Measurements from ENCODE around the gene RCC2. TPM values are rescaled to one million over a fixed set of nuclear protein-coding genes. Genes with fewer than 3 reads are reported as not detected.
"Not testable (repeated sequence)": the region's sequence is repeated elsewhere in the genome, so short reads cannot be mapped to it uniquely, and the experiment has no call there.

Gene RCC2
- total RNA-seq, 1 donor from 2014 or later: 224 TPM

- H3K27ac Mint-ChIP-seq (ENCODE audit: unreplicated experiment): no peak overlapping the region
- H3K36me3 Mint-ChIP-seq (ENCODE audit: low read depth): peaks cover 18% of the 10 kb centered on the region
- TF ChIP-seq CTCF (conservative IDR thresholded peaks at IDR 0.05): no peak
Observed at GRCh38 chr1:17409391-17409811, 30.1 kb downstream of the RCC2 start.

GRCh38 chr1:17407786-17408514 lies 31.5 kb downstream of the RCC2 start:
- H3K27ac Mint-ChIP-seq (ENCODE audit: unreplicated experiment); H3K9me3 Mint-ChIP-seq; H3K27me3 Mint-ChIP-seq (ENCODE audit: low read depth); H3K4me1 Mint-ChIP-seq; DNase-seq (ENCODE audit: low read depth, low spot score): not testable (repeated sequence)
- H3K4me3 Mint-ChIP-seq: peak overlapping the region; percentile 34
- peaks cover 14% of the 10 kb centered on the region for H3K36me3 Mint-ChIP-seq (ENCODE audit: low read depth)

More at GRCh38 chr1:17409391-17409811, 30.1 kb downstream of the RCC2 start:
- DNase-seq (ENCODE audit: low read depth, low spot score): no peak
- Mint-ChIP-seq H3K9me3 (no peaks in the 10 kb centered on the region), H3K4me3 (no peak overlapping the region), H3K27me3 (ENCODE audit: low read depth) (no peaks in the 10 kb centered on the region), H3K4me1 (no peaks in the 10 kb centered on the region)

- not testable (repeated sequence) for H3K9me3 Mint-ChIP-seq; H3K4me1 Mint-ChIP-seq; DNase-seq (ENCODE audit: low read depth, low spot score); H3K4me3 Mint-ChIP-seq; H3K27me3 Mint-ChIP-seq (ENCODE audit: low read depth)
- H3K36me3 Mint-ChIP-seq (ENCODE audit: low read depth): peaks cover 13% of the 10 kb centered on the region
- H3K27ac Mint-ChIP-seq (ENCODE audit: unreplicated experiment): peak overlapping the region; percentile 78
Observed at GRCh38 chr1:17406760-17407475, 32.6 kb downstream of the RCC2 start.

GRCh38 chr1:17405898-17406759 lies 33.3 kb downstream of the RCC2 start:
- no peak overlapping the region for H3K27ac Mint-ChIP-seq (ENCODE audit: unreplicated experiment)

GRCh38 chr1:17404820-17405219 lies 34.7 kb downstream of the RCC2 start:
- no peaks in the 10 kb centered on the region for H3K27me3 Mint-ChIP-seq (ENCODE audit: low read depth)
- peaks cover 4% of the 10 kb centered on the region for H3K4me1 Mint-ChIP-seq
- no peak for TF ChIP-seq CTCF (conservative IDR thresholded peaks at IDR 0.05)
- no peak for DNase-seq (ENCODE audit: low read depth, low spot score)
- no peak overlapping the region for H3K27ac Mint-ChIP-seq (ENCODE audit: unreplicated experiment)
- no peak overlapping the region for H3K4me3 Mint-ChIP-seq
- H3K36me3 Mint-ChIP-seq (ENCODE audit: low read depth): peaks cover 10% of the 10 kb centered on the region
- no peaks in the 10 kb centered on the region for H3K9me3 Mint-ChIP-seq

More at GRCh38 chr1:17405898-17406759, 33.3 kb downstream of the RCC2 start:
- Mint-ChIP-seq H3K4me1 (no peaks in the 10 kb centered on the region), H3K9me3 (no peaks in the 10 kb centered on the region), H3K4me3 (peak overlapping the region; percentile 19), H3K27me3 (ENCODE audit: low read depth) (no peaks in the 10 kb centered on the region), H3K36me3 (ENCODE audit: low read depth) (peaks cover 13% of the 10 kb centered on the region)
- DNase-seq (ENCODE audit: low read depth, low spot score): peak; percentile 79
- peak; percentile 82 for TF ChIP-seq CTCF (conservative IDR thresholded peaks at IDR 0.05)

- no peak overlapping the region for H3K27ac Mint-ChIP-seq (ENCODE audit: unreplicated experiment)
- H3K36me3 Mint-ChIP-seq (ENCODE audit: low read depth): peaks cover 10% of the 10 kb centered on the region
- H3K9me3 Mint-ChIP-seq: no peaks in the 10 kb centered on the region
- DNase-seq (ENCODE audit: low read depth, low spot score): no peak
- peak overlapping the region; percentile 27 for H3K4me3 Mint-ChIP-seq
- H3K4me1 Mint-ChIP-seq: peaks cover 4% of the 10 kb centered on the region
- no peaks in the 10 kb centered on the region for H3K27me3 Mint-ChIP-seq (ENCODE audit: low read depth)
- TF ChIP-seq CTCF (conservative IDR thresholded peaks at IDR 0.05): no peak
Observed at GRCh38 chr1:17404034-17404684, 35.3 kb downstream of the RCC2 start.
